NCI-H226 (cell line): ENCODE results near the gene UGT2B28.
"Not testable (repeated sequence)": the region's sequence is repeated elsewhere in the genome, so short reads cannot be mapped to it uniquely, and the experiment has no call there.

Experiments used
- DNase-seq: peaks from one replicate; pipeline ENCODE4 v3.0.0-alpha.2; 2015

Gene UGT2B28

DNA sequence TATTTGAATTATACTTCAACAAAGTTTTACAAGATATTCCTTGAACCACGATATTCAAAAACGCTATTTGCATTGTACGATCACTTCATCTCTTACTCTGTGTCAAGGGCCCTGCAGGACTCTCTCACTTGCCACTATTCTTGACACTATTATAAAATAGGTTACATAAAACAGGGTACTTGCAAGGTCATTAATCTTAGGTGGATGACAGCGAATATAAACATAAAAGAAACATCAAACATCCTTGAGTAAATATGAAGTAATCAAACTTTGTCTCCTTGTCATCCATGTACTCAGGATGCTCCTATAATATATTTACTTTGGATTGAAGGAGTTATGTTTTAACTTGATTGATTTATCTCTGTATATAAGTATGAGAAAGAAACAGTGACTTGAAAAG lies at the start of gene UGT2B28:
Gene UGT2B28 (plus strand): TSS at position 395 of the 400 bp plus-strand sequence. CDS start 26 bp downstream, outside the sequence.
- DNase-seq: not testable (repeated sequence)

DNA sequence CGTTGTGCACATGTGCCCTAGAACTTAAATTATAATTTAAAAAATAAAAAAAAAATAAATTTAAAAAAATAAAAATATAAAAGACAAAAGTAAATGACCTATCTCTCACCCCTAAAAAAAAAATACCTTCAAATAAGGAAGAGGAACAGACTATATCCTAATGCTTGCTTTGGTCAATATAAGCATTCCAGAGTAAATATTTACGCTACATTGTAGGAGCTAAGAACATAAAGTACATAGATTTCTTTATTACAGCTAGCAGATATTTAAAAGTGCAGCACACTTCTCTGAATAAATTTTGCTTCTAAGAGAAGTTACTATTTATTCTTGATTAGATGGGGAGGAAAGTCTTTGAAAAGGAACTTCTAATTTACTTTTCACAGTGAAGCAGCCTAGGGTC lies 41.2 kb upstream of the UGT2B28 start:
- DNase-seq: no peak

DNA sequence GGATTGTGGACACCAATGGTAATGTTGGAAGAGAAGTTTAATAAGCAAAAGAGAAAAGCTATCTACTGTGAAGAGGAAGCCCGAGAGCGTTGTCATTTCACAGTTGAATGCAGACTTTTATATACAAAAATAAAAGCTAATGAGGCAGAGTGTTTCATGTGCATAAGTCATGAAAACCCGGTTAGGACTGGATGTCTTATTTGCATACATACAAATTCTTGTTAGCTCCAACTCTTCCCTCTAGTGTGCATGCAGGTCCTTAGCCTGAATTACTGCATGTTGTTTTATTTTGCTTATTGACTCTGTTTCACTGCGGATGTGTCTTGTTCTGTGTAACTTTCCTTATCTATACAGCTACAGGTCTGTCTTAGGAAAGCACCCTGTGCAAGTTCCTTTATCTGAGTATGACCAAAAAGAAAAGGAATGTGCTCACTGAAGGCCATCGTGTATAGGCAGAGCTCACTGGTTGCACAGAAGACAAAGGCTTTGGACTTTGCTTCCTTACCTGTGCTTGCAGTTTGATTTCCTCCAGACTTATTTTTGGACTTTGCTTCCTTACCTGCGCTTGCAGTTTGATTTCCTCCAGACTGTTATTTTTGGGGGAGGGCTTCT lies 40.6 kb upstream of the UGT2B28 start:
- DNase-seq: peak; percentile 48

DNA sequence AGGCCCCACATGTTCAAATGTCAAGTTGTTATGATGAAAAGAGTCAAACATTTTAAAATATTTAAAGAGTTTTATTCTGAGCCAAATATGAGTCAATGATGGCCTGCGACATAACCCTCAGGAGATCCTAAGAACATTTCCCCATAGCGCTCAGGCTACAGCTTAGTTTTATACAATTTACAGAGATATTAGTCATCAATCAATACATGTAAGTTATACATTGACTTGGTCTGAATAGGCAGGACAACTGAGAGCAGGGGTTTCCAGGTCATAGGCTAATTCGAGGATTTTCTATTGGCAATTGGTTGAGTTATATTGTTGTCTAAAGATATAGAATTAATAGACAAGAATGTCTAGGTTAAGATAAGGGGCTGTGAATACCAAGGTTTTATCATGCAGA lies 39.5 kb upstream of the UGT2B28 start:
- not testable (repeated sequence) for DNase-seq

DNA sequence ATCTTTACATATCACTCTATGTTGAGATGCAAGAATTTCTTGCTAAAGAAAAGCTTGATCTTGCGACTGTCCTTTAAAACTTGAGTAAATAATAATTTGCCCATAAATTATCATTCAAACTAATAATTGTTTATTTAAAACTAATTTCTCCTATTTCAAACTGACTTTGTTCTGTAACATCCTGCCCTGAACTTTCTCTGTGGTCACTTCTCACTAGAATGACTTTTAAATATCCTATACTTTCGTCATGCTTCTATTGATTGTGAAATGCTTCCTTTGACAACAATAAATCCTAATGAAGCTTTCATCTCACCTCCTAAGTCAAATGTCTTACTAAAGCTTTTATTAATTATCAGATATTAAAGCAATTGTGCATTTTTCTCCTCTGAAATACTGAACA lies 38.5 kb upstream of the UGT2B28 start:
- DNase-seq: not testable (repeated sequence)

DNA sequence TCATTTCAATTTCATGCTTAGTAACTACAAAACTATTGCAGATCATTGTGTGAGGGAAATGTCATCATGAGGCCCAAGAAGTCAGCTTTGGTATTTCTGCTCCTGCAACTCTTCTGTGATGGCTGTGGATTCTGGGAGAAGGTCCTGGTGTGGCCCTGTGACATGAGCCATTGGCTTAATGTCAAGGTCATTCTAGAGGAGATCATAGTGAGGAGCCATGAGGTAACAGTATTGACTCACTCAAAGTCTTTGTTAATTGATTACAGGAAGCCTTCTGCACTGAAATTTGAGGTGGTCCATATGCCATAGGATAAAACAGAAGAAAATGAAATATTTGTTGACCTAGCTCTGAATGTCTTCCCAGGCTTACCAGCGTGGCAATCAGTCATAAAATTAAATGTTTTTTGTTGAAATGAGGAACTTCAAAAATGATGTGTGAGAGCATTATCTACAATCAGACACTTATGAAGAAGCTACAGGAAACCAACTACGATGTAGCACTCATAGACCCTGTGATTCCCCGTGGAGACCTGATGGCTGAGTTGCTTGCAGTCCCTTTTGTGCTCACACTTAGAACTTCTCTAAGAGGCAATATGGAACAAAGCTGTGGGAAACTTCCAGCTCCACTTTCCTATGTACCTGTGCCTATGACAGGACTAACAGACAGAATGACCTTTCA lies 37.6 kb upstream of the UGT2B28 start:
- DNase-seq: not testable (repeated sequence)

DNA sequence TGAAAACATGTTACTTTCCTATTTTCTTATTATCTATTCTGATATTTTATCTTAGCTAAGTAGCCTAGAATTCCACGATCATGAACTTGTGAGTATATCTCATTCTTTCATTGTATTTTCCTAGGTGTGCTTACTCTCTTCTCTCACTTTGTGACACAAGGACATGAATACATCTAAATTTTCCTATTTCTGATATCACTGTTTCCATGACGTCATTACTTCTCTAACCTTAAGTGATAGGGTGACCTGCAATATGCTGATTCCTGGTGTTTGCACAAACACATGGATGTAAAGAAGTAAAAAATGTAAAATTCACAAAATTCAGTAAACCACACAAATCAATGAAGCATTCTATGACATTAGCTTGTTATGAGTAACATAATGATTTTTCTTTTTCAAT lies 29.4 kb upstream of the UGT2B28 start:
- DNase-seq: not testable (repeated sequence)

DNA sequence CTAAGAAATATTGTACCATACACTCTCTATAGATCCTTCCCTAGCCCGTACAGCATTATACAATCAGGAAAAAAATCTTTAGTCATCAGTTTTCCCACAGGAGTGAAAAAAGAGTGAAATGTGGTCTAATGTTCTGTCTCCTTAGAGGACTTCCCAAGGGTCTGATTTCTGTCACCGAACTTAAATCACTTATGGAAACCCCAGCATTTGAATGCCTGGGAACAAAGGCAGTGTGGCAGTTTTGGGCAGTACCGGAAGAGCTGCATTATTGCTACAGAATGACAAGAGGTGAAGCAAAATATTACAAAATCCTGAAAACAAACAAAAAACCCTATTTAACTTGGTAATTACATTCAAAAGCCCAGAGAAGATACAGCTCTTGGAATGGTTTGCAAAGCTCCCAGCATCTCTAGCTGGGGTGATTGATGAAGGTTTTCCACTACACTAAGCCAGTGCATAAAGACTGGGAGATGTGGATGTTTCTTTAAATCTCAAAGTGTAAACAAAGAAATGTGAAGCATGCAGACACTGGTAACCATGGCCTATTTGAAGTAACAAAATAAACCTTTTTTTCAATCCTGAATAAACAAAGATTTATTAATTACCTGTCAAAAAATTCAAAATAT lies 27.0 kb upstream of the UGT2B28 start:
- DNase-seq: not testable (repeated sequence)

DNA sequence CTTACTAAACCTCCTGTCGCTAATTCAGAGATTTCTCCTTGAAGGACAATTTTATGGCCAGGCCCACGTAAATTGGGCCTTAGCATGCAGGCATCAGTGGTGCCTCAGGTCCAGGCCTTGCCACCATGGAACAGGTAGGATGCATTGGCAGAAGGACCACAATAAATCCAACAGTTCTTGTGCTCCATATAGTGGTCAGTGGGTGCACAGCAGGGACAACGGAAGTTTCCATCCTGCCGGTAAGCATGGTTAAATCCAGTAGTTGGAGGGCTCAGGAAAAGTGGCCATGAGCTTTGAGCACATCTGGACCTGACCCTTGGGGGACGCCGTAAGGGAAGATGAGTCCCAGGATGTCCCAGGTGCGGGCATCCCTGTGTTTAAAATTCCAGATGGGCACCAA lies 11.7 kb upstream of the UGT2B28 start:
- not testable (repeated sequence) for DNase-seq

DNA sequence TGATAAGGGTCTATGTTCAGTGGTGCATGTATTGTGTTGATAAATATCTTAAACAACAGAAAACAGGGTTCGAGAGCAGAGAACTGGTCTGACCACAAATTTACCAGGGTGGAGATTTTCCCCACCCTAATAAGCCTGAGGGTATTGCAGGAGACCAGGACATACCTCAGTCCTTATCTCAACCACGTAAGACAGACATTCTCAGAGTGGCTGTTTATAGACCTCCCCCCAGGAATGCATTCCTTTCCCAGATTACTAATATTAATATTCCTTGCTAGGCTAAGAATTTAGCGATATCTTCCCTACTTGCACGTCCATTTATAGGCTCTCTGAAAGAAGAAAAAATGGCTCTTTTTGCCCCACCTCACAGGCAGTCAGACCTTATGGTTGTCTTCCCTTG lies 16.1 kb downstream of the UGT2B28 start:
- DNase-seq: peak; percentile 11

DNA sequence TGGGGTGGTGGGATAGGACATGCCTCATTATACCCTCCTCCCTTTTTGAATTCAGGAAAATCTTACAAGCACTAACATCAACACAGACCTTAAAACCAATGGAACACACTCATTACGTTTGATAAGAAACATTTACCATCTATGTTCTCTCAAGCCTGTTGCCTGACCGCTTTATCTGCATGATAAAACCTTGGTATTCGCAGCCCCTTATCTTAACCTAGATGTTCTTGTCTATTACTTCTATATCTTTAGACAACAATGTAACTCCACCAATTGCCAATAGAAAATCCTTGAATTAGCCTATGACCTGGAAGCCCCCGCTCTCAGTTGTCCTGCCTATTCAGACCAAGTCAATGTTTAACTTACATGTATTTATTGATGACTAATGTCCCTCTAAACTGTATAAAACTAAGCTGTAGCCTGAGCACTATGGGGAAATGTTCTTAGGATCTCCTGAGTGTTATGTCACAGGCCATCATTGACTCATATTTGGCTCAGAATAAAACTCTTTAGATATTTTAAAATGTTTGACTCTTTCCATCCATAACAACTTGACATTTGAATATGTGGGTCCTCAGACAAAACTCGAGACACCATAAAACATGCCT lies 28.3 kb downstream of the UGT2B28 start:
- DNase-seq: not testable (repeated sequence)

DNA sequence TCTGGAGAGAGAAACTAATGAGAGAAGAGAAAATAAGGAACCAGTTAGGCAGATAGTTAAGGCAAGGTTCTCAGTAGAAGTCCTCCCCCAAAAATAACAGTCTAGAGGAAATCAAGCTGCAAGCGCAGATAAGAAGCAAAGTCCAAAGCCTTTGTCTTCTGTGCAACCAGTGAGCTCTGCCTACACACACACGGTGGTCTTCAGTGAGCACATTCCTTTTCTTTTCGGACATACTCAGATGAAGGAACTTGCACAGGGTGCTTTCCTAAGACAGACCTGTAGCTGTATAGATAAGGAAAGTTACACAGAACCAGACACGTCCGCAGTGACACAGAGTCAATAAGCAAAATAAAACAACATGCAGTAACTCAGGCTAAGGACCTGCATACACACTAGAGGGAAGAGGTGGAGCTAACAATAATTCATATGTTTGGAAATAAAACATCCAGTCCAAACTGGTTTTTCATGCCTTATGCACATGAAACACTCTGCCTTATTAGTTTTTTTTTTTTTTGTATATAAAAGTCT lies 29.3 kb downstream of the UGT2B28 start:
- DNase-seq: not testable (repeated sequence)

DNA sequence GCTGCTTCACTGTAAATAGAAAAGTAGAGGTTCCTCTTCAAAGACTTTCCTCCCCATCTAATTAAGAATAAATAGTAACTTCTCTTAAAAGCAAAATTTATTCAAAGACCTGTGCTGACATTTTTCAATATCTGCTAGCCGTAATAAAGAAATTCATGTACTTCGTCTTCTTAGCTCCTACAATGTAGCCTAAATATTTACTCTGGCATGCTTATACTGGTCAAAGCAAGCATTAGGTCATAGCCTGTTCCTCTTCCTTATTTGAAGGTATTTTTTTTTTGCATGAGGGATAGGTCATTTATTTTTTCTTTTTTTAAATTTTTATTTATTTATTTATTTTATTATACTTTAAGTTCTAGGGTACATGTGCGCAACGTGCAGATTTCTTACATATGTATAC lies 30.0 kb downstream of the UGT2B28 start:
- not testable (repeated sequence) for DNase-seq

DNA sequence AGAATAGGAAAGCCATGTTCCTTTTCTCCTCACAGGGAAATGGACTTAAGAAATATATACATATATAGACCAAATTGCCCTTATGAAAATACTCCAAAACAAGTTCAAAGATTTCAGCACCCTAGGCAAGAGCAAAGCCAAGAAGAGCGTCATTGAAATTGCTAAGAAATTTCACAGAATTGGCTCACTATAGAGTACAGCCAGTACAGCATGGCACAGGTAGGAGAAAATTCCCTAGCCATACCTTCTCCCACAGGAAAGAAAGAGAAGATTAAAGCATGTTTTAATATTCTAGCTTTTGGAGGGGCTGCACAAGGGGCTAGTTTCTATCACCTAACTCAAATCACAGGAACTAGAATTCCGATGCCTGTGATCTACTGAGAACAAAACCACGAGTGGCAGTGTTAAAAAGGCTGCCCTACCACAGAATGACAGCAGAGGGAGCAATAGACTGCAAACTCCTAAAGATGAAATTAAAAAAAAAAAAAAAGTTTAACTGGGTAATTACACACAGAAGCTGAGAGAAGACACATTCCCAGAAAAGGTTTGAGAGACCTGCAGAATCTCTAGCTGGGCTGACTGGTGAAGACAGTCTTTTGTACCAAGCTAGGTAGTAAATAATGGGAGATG lies 37.5 kb downstream of the UGT2B28 start:
- DNase-seq: not testable (repeated sequence)

DNA sequence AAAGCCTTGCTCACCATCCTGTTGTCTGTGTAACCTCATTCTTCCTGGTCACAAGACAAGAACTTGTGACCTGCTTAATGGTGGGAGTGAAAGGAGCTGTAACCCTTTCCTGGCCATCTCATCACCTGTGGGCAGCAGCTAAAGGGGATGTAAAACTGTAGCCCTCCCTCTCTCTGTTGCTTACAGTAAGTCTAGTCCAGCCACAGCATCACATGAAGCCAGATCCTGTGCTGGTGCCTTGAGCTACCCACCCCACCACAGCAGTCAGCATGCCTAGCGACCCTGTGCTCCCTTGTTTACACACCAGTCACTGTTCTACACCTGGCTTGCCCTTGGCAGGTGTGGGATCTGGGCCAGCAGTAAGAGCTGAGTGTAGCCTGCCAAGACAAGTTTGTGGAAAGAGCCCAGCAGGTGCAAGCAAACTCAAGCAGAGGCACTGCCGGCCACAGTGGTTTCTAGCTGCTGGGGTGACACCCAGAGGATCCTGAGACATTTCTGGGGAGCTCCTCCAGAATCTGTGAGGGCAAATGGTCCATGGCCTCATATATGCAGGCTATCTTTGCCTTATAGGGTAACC lies 41.0 kb downstream of the UGT2B28 start:
- no peak for DNase-seq

DNA sequence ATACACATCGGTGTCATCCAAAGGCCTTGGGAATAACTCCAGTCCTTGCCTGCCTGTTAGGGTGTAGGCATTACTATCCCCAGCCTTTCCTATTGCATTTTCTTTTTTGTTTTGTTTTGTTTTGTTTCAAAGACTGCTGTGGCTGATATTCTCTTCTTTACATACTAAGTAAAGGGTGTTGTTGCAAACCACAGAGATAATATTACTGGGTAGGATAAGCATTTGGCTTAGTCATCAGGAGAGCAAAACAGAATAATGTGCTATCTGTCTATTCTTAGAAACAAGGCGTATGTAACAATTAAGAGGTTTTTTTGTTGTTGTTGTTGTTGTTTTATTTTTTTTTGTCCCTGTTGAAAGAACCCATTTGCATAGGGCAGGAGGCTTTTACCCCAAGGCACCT lies 41.8 kb downstream of the UGT2B28 start:
- peak; percentile 61 for DNase-seq

DNA sequence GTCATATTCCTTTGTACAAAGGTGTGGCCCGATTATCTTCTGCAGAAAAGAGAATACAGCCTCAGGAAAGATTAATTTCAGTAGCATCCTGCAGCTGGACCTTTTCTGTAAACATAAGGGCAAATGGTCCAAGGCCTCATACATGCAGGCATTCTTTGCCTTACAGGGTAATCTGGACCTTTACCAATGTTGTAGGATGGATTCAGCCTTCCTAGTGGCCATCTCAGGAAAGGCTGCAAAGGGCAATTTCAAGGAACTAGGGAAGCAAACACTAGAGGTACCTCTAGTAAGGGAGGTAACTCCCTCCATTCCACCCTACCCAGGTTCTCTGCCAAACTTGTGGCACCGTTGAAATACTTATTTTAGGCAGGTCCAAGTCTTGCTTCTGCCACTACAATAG lies 43.0 kb downstream of the UGT2B28 start:
- DNase-seq: no peak

DNA sequence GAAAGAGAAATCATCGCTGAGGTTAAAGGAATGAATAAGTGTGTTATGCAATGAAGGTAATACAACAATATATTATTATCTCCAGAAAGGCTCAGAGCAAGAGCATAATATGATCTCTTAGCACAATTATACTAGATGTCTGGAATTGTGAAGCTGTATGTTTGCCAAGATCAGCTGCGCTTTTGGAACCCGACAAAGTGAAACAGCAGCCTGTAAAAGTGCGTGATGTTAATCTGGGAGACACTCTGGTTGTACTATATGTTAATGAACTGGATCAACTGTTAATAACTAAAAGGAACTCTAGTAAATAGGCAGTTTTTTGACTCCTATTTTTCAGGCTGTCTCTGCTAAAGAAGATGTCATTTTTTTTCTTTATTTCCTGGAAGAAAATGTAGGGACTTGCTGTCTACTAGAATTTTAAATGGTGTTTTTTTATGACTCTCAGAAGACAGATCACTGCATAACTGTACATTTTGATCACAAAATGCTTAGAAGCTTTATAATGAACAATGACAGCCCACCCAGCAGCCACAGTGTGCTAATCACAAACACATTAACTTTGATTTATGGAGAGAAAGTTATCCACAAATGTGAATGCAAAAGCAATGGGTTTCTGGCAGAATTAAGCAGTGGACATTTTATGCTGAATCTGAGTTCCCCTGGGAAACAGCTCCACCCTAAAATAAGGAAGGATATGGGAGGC lies 50.2 kb downstream of the UGT2B28 start:
- no peak for DNase-seq

DNA sequence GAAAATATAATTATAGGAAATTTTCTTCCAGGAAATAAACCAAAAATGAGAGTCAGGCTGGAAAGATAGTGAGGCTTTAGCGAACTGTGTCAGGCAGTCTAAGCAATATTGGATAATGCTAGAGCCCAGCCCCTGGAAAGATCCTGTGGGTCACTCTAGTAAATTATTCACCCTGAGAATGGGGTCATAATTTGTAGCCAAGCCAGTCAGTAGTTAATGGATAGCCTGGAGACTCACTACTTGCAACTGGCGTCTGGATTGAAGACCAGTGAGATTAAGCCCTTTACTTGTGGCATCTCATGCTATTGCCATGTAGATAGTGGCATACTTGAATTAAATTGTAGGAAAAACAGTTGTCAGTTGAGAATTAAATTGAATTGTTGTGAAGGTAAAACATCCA lies 51.0 kb downstream of the UGT2B28 start:
- not testable (repeated sequence) for DNase-seq

DNA sequence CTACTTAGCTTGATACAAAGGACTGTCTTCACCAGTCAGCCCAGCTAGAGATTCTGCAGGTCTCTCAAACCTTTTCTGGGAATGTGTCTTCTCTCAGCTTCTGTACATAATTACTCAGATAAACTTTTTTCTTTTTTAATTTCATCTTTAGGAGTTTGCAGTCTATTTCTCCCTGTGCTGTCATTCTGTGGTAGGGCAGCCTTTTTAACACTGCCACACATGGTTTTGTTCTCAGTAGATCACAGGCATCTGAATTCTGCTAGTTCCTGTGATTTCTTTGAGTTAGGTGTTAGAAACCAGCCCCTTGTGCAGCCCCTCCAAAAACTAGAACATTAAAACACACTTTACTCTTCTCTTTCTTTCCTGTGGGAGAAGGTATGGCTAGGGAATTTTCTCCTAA lies 55.2 kb downstream of the UGT2B28 start:
- not testable (repeated sequence) for DNase-seq

DNA sequence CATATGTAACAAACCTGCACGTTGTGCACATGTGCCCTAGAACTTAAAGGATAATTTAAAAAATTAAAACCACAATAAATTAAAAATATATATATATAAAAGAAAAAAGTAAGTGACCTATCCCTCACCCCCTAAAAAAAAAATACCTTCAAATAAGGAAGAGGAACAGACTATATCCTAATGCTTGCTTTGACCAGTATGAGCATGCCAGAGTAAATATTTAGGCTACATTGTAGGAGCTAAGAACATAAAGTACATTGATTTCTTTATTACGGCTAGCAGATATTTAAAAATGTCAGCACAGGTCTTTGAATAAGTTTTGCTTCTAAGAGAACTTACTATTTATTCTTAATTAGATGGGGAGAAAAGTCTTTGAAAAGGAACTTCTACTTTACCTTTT lies 62.8 kb downstream of the UGT2B28 start:
- DNase-seq: not testable (repeated sequence)
